HEK293 (cell line): ENCODE results near the gene SLC7A10.
A peak's percentile ranks its signal among the peaks of the same experiment; 100 is the strongest.

Experiments used
- BCL11A ChIP-seq: fragments of 450-650 bp; formaldehyde crosslinking; IDR thresholded peaks from 2 replicates; pipeline ENCODE4 v1.5.1; 2016; ENCODE audit warnings: low read depth, missing biosample characterization, missing genetic modification characterization
- BCL6B ChIP-seq: fragments of 450-650 bp; formaldehyde crosslinking; IDR thresholded peaks from 2 replicates; pipeline ENCODE4 v1.5.1; 2017; ENCODE audit warnings: missing biosample characterization, missing genetic modification characterization
- GLIS2 ChIP-seq: fragments of 450-650 bp; formaldehyde crosslinking; IDR thresholded peaks from 2 replicates; pipeline ENCODE4 v1.5.1; 2016; ENCODE audit warnings: missing biosample characterization, missing genetic modification characterization
- IKZF3 ChIP-seq: fragments of 450-650 bp; IDR thresholded peaks from 2 replicates; pipeline ENCODE4 v1.5.0; 2018; ENCODE audit warnings: missing biosample characterization, mild to moderate bottlenecking, missing genetic modification characterization, moderate library complexity
- KLF10 ChIP-seq: fragments of 450-650 bp; IDR thresholded peaks from 2 replicates; pipeline ENCODE4 v1.5.1; 2018; ENCODE audit warnings: missing biosample characterization, mild to moderate bottlenecking, missing genetic modification characterization
- PATZ1 ChIP-seq: fragments of 450-650 bp; formaldehyde crosslinking; IDR thresholded peaks from 2 replicates; pipeline ENCODE4 v1.5.1; 2016; ENCODE audit warnings: missing biosample characterization, missing genetic modification characterization
- PRDM1 ChIP-seq: fragments of 450-650 bp; formaldehyde crosslinking; IDR thresholded peaks from 2 replicates; pipeline ENCODE4; 2016; ENCODE audit warnings: missing biosample characterization, missing genetic modification characterization
- SALL2 ChIP-seq: fragments of 450-650 bp; formaldehyde crosslinking; IDR thresholded peaks from 2 replicates; pipeline ENCODE4 v1.5.0; 2017; ENCODE audit warnings: missing biosample characterization, mild to moderate bottlenecking, missing genetic modification characterization, borderline replicate concordance
- SP7 ChIP-seq: fragments of 450-650 bp; formaldehyde crosslinking; IDR thresholded peaks from 2 replicates; pipeline ENCODE4 v1.5.1; 2016; ENCODE audit warnings: missing biosample characterization, missing genetic modification characterization
- WT1 ChIP-seq: fragments of 450-650 bp; formaldehyde crosslinking; IDR thresholded peaks from 2 replicates; pipeline ENCODE4 v1.5.1; 2016; ENCODE audit warnings: missing biosample characterization, missing genetic modification characterization
- ZBTB1 ChIP-seq: fragments of 450-650 bp; formaldehyde crosslinking; IDR thresholded peaks from 2 replicates; pipeline ENCODE4 v1.5.1; 2016; ENCODE audit warnings: missing biosample characterization, missing genetic modification characterization
- ZBTB17 ChIP-seq: fragments of 450-650 bp; formaldehyde crosslinking; IDR thresholded peaks from 2 replicates; pipeline ENCODE4 v1.5.1; 2016; ENCODE audit warnings: missing biosample characterization, missing genetic modification characterization
- ZBTB26 ChIP-seq: fragments of 450-650 bp; formaldehyde crosslinking; optimal IDR thresholded peaks from 2 replicates; pipeline ENCODE3; 2016; ENCODE audit warnings: missing biosample characterization, mild to moderate bottlenecking, missing genetic modification characterization
- ZBTB44 ChIP-seq: fragments of 450-650 bp; IDR thresholded peaks from 2 replicates; pipeline ENCODE4 v1.5.1; 2018; ENCODE audit warnings: missing biosample characterization, mild to moderate bottlenecking, missing genetic modification characterization
- ZBTB6 ChIP-seq: fragments of 450-650 bp; formaldehyde crosslinking; IDR thresholded peaks from 2 replicates; pipeline ENCODE4 v1.5.1; 2017; ENCODE audit warnings: missing biosample characterization, missing genetic modification characterization
- ZBTB7A ChIP-seq: fragments of 450-650 bp; formaldehyde crosslinking; IDR thresholded peaks from 2 replicates; pipeline ENCODE4 v1.5.1; 2016; ENCODE audit warnings: low read depth, missing biosample characterization, missing genetic modification characterization
- ZEB2 ChIP-seq: fragments of 450-650 bp; formaldehyde crosslinking; IDR thresholded peaks from 2 replicates; pipeline ENCODE4 v1.5.1; 2016; ENCODE audit warnings: missing biosample characterization, missing genetic modification characterization
- ZFHX2 ChIP-seq: fragments of 450-650 bp; formaldehyde crosslinking; conservative IDR thresholded peaks from 2 replicates; pipeline ENCODE4 v1.5.1; 2016; ENCODE audit warnings: missing biosample characterization, missing genetic modification characterization
- ZNF155 ChIP-seq: fragments of 450-650 bp; formaldehyde crosslinking; IDR thresholded peaks from 2 replicates; pipeline ENCODE4 v1.5.1; 2016; ENCODE audit warnings: missing biosample characterization, missing genetic modification characterization
- ZNF16 ChIP-seq: fragments of 450-650 bp; formaldehyde crosslinking; IDR thresholded peaks from 2 replicates; pipeline ENCODE4 v1.5.1; 2016; ENCODE audit warnings: low read depth, missing biosample characterization, missing genetic modification characterization
- ZNF19 ChIP-seq: fragments of 450-650 bp; formaldehyde crosslinking; IDR thresholded peaks from 2 replicates; pipeline ENCODE4; 2016; ENCODE audit warnings: missing biosample characterization, missing genetic modification characterization, low read depth
- ZNF24 ChIP-seq: fragments of 450-650 bp; formaldehyde crosslinking; IDR thresholded peaks from 2 replicates; pipeline ENCODE4 v1.5.1; 2016; ENCODE audit warnings: missing biosample characterization, missing genetic modification characterization
- ZNF274 ChIP-seq, 2 experiments: fragments of 200-500 bp in 1 of 2; fragments of 450-650 bp in 1 of 2; sonication (Bioruptor generic) in 1 of 2; formaldehyde crosslinking in 1 of 2; IDR thresholded peaks; 2 replicates each; pipeline versions ENCODE4 v1.5.1 to v1.6.1; 2014 to 2016; ENCODE audit warnings: borderline replicate concordance in 1 of 2, inconsistent platforms in 1 of 2, low read length in 1 of 2, missing biosample characterization in 1 of 2, missing genetic modification characterization in 1 of 2
- ZNF324 ChIP-seq: fragments of 450-650 bp; formaldehyde crosslinking; IDR thresholded peaks from 2 replicates; pipeline ENCODE4 v1.5.1; 2016; ENCODE audit warnings: missing biosample characterization, missing genetic modification characterization
- ZNF366 ChIP-seq: fragments of 450-650 bp; formaldehyde crosslinking; conservative IDR thresholded peaks from 2 replicates; pipeline ENCODE4 v1.5.1; 2016; ENCODE audit warnings: missing biosample characterization, missing genetic modification characterization
- ZNF501 ChIP-seq: fragments of 450-650 bp; formaldehyde crosslinking; IDR thresholded peaks from 2 replicates; pipeline ENCODE4 v1.5.1; 2016; ENCODE audit warnings: missing biosample characterization, missing genetic modification characterization
- ZNF549 ChIP-seq: fragments of 450-650 bp; IDR thresholded peaks from 2 replicates; pipeline ENCODE4 v1.5.1; 2018; ENCODE audit warnings: missing biosample characterization, missing genetic modification characterization, mild to moderate bottlenecking, inconsistent platforms, moderate library complexity
- ZNF561 ChIP-seq: fragments of 450-650 bp; IDR thresholded peaks from 2 replicates; pipeline ENCODE4 v1.5.1; 2018; ENCODE audit warnings: missing biosample characterization, missing genetic modification characterization, borderline replicate concordance
- ZNF610 ChIP-seq: fragments of 450-650 bp; formaldehyde crosslinking; IDR thresholded peaks from 2 replicates; pipeline ENCODE4 v1.5.1; 2016; ENCODE audit warnings: missing biosample characterization, missing genetic modification characterization, borderline replicate concordance
- ZNF707 ChIP-seq: fragments of 450-650 bp; formaldehyde crosslinking; IDR thresholded peaks from 2 replicates; pipeline ENCODE4 v1.5.1; 2016; ENCODE audit warnings: missing biosample characterization, missing genetic modification characterization
- ZNF837 ChIP-seq: fragments of 450-650 bp; formaldehyde crosslinking; IDR thresholded peaks from 2 replicates; pipeline ENCODE4 v1.5.1; 2016; ENCODE audit warnings: missing biosample characterization, missing genetic modification characterization
- ZSCAN23 ChIP-seq: fragments of 450-650 bp; formaldehyde crosslinking; IDR thresholded peaks from 2 replicates; pipeline ENCODE4 v1.5.1; 2016; ENCODE audit warnings: missing biosample characterization, missing genetic modification characterization

The SLC7A10 gene

GRCh38 chr19:33235269-33235995 lies 9.8 kb upstream of the SLC7A10 start (continued):
- TF ChIP-seq BCL6B (tag by site-specific recombination) (no peak), ZNF274 (IDR thresholded peaks at IDR 0.05; ENCODE audit: low read length) (no peak), ZNF274 (tag by site-specific recombination; IDR thresholded peaks at IDR 0.05; ENCODE audit: borderline replicate concordance) (no peak), SALL2 (tag by site-specific recombination) (no peak), ZNF324 (tag by site-specific recombination) (no peak), ZNF837 (no peak), ZBTB17 (no peak), ZBTB44 (no peak), BCL11A (tag by site-specific recombination) (no peak), KLF10 (tag by site-specific recombination) (no peak), GLIS2 (tag by site-specific recombination) (0 out of 2 replicates have a peak, but pooled peaks have one; percentile 52), ZBTB7A (tag by site-specific recombination) (0 out of 2 replicates have a peak, but pooled peaks have one; percentile 40), PATZ1 (no peak), ZNF19 (tag by site-specific recombination) (no peak), ZSCAN23 (tag by site-specific recombination) (no peak), ZNF366 (tag by site-specific recombination) (no peak), ZBTB26 (peak; percentile 8), ZNF707 (tag by site-specific recombination) (no peak), ZNF501 (tag by site-specific recombination) (no peak), ZNF549 (tag by site-specific recombination) (no peak), ZNF24 (tag by site-specific recombination) (no peak), PRDM1 (tag by site-specific recombination) (no peak), ZEB2 (tag by site-specific recombination) (no peak), ZNF610 (tag by site-specific recombination) (no peak), ZNF561 (no peak), ZFHX2 (tag by site-specific recombination) (peak; percentile 23; the same call in 1 of the 2 replicates), ZNF155 (no peak), IKZF3 (no peak), ZBTB6 (tag by site-specific recombination) (peak; percentile 56; the same call in 1 of the 2 replicates), WT1 (tag by site-specific recombination) (no peak), ZNF16 (tag by site-specific recombination) (no peak), SP7 (tag by site-specific recombination) (peak; percentile 25; the same call in 1 of the 2 replicates), ZBTB1 (tag by site-specific recombination) (no peak)
